Measurements from ENCODE around the gene KREMEN1. TPM values are rescaled to one million over a fixed set of nuclear protein-coding genes. Genes with fewer than 3 reads are reported as not detected.

KREMEN1 gene
- total RNA-seq, 1 experiment from 2014 or later, result 5.8 TPM

DNA sequence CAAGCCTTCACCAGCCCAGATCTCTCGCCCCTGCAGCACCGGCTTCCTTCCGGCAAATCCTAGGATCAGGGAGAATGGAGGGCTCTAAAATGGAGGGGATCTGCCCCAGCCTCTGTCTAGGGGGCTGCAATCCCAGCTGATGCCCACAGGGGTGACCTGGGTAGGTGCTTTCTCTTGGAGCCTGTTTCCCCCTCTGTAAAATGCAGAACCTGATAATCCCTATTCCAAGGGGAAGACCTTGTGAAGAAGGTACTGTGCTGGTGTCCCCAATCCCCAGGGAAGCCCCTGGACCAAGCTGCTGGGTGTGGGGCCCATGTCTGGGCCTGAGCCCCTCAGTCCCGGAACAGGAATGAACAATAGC is 135.6 kb downstream of the KREMEN1 start:
- peak; percentile 19; the same call in 1 of the 2 replicates for ATAC-seq
- H3K27ac Mint-ChIP-seq, result no peak overlapping the region
- no peak for DNase-seq (ENCODE audit: low spot score)
- peaks cover 16% of the 10 kb centered on the region for H3K4me1 Mint-ChIP-seq
- ChIA-PET POLR2A (interaction anchor here (0.5 kb wide), 1 partner anchor 167 kb away, joined by 8 read pairs; no protein-coding TSS in a partner anchor), CTCF (interaction anchor here (1.0 to 9.4 kb wide), 6 partner anchors 14 to 58 kb away, joined by 3 to 171 read pairs (median 4); no protein-coding TSS in a partner anchor)
- H3K27me3 Mint-ChIP-seq (ENCODE audit: low read depth), result peaks cover 9% of the 10 kb centered on the region
- H3K36me3 Mint-ChIP-seq, result no peaks in the 10 kb centered on the region
- no peak overlapping the region for H3K4me3 Mint-ChIP-seq
- no peak for TF ChIP-seq JUN (CRISPR knock-in tag; IDR thresholded peaks at IDR 0.05)
- TF ChIP-seq FOXJ3 (CRISPR knock-in tag; IDR thresholded peaks at IDR 0.05; ENCODE audit: borderline replicate concordance), result no peak
- TF ChIP-seq MXD4 (CRISPR knock-in tag; IDR thresholded peaks at IDR 0.05; ENCODE audit: borderline replicate concordance), result no peak
- no peak for TF ChIP-seq SP1 (CRISPR knock-in tag; conservative IDR thresholded peaks at IDR 0.05)
- no peaks in the 10 kb centered on the region for H3K9me3 Mint-ChIP-seq

GRCh38 chr22:29208879-29209623 is 136.2 kb downstream of the KREMEN1 start:
- no peak overlapping the region for H3K27ac Mint-ChIP-seq
- no peak for ATAC-seq
- POLR2A ChIA-PET, result no interaction called here
- peaks cover 9% of the 10 kb centered on the region for H3K27me3 Mint-ChIP-seq (ENCODE audit: low read depth)
- H3K36me3 Mint-ChIP-seq, result no peaks in the 10 kb centered on the region
- H3K4me3 Mint-ChIP-seq, result no peak overlapping the region
- CTCF ChIA-PET, result interaction anchor here (1.0 to 9.4 kb wide), 5 partner anchors 15 to 58 kb away, joined by 3 to 171 read pairs (median 5); no protein-coding TSS in a partner anchor
- H3K9me3 Mint-ChIP-seq, result no peaks in the 10 kb centered on the region
- TF ChIP-seq NR3C1 (CRISPR knock-in tag; conservative IDR thresholded peaks at IDR 0.05; ENCODE audit: low read depth), result no peak
- no peak for TF ChIP-seq CREM (CRISPR knock-in tag; IDR thresholded peaks at IDR 0.05)
- TF ChIP-seq, protein P1, sequence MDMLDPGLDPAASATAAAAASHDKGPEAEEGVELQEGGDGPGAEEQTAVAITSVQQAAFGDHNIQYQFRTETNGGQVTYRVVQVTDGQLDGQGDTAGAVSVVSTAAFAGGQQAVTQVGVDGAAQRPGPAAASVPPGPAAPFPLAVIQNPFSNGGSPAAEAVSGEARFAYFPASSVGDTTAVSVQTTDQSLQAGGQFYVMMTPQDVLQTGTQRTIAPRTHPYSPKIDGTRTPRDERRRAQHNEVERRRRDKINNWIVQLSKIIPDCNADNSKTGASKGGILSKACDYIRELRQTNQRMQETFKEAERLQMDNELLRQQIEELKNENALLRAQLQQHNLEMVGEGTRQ (CRISPR knock-in tag; IDR thresholded peaks at IDR 0.05), result no peak
- TF ChIP-seq ZNF396 (CRISPR knock-in tag; IDR thresholded peaks at IDR 0.05; ENCODE audit: borderline replicate concordance), result no peak
- no peak for TF ChIP-seq ZNF671 (CRISPR knock-in tag; IDR thresholded peaks at IDR 0.05)
- no peak for TF ChIP-seq ZNF121 (CRISPR knock-in tag; IDR thresholded peaks at IDR 0.05)
- no peak for TF ChIP-seq TCF7 (CRISPR knock-in tag; IDR thresholded peaks at IDR 0.05; ENCODE audit: low read depth)
- DNase-seq (ENCODE audit: low spot score), result no peak
- H3K4me1 Mint-ChIP-seq, result peaks cover 16% of the 10 kb centered on the region

GRCh38 chr22:29209624-29209929 is 136.7 kb downstream of the KREMEN1 start:
- H3K4me3 Mint-ChIP-seq, result no peak overlapping the region
- DNase-seq (ENCODE audit: low spot score), result no peak
- peaks cover 16% of the 10 kb centered on the region for H3K4me1 Mint-ChIP-seq
- CTCF ChIA-PET, result interaction anchor here (1.0 to 9.4 kb wide), 4 partner anchors 19 to 57 kb away, joined by 3 to 171 read pairs (median 6); no protein-coding TSS in a partner anchor
- peak; percentile 27 for ATAC-seq
- no peaks in the 10 kb centered on the region for H3K9me3 Mint-ChIP-seq
- peaks cover 8% of the 10 kb centered on the region for H3K27me3 Mint-ChIP-seq (ENCODE audit: low read depth)
- POLR2A ChIA-PET, result no interaction called here
- H3K27ac Mint-ChIP-seq, result no peak overlapping the region
- H3K36me3 Mint-ChIP-seq, result no peaks in the 10 kb centered on the region
- TF ChIP-seq MXD4 (CRISPR knock-in tag; IDR thresholded peaks at IDR 0.05; ENCODE audit: borderline replicate concordance) (no peak), IRF1 (CRISPR knock-in tag; IDR thresholded peaks at IDR 0.05) (no peak), KAT7 (CRISPR knock-in tag; IDR thresholded peaks at IDR 0.05; ENCODE audit: borderline replicate concordance) (no peak), CBFB (CRISPR knock-in tag; IDR thresholded peaks at IDR 0.05; ENCODE audit: low read depth) (no peak), ZNF138 (CRISPR knock-in tag; conservative IDR thresholded peaks at IDR 0.05) (no peak), ZNF121 (CRISPR knock-in tag; IDR thresholded peaks at IDR 0.05) (no peak), NFE2L1 (CRISPR knock-in tag; IDR thresholded peaks at IDR 0.05) (no peak), ZNF219 (CRISPR knock-in tag; IDR thresholded peaks at IDR 0.05; ENCODE audit: borderline replicate concordance) (no peak), ZBTB43 (CRISPR knock-in tag; IDR thresholded peaks at IDR 0.05) (no peak), ZBTB21 (CRISPR knock-in tag; IDR thresholded peaks at IDR 0.05; ENCODE audit: borderline replicate concordance) (no peak), EMX1 (CRISPR knock-in tag; IDR thresholded peaks at IDR 0.05) (no peak), FOXJ3 (CRISPR knock-in tag; IDR thresholded peaks at IDR 0.05; ENCODE audit: borderline replicate concordance) (no peak)
- TF ChIP-seq, protein P2, sequence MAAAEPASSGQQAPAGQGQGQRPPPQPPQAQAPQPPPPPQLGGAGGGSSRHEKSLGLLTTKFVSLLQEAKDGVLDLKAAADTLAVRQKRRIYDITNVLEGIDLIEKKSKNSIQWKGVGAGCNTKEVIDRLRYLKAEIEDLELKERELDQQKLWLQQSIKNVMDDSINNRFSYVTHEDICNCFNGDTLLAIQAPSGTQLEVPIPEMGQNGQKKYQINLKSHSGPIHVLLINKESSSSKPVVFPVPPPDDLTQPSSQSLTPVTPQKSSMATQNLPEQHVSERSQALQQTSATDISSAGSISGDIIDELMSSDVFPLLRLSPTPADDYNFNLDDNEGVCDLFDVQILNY (CRISPR knock-in tag; IDR thresholded peaks at IDR 0.05), result no peak
- TF ChIP-seq, protein P3, sequence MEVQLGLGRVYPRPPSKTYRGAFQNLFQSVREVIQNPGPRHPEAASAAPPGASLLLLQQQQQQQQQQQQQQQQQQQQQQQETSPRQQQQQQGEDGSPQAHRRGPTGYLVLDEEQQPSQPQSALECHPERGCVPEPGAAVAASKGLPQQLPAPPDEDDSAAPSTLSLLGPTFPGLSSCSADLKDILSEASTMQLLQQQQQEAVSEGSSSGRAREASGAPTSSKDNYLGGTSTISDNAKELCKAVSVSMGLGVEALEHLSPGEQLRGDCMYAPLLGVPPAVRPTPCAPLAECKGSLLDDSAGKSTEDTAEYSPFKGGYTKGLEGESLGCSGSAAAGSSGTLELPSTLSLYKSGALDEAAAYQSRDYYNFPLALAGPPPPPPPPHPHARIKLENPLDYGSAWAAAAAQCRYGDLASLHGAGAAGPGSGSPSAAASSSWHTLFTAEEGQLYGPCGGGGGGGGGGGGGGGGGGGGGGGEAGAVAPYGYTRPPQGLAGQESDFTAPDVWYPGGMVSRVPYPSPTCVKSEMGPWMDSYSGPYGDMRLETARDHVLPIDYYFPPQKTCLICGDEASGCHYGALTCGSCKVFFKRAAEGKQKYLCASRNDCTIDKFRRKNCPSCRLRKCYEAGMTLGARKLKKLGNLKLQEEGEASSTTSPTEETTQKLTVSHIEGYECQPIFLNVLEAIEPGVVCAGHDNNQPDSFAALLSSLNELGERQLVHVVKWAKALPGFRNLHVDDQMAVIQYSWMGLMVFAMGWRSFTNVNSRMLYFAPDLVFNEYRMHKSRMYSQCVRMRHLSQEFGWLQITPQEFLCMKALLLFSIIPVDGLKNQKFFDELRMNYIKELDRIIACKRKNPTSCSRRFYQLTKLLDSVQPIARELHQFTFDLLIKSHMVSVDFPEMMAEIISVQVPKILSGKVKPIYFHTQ (CRISPR knock-in tag; IDR thresholded peaks at IDR 0.05), result no peak
- TF ChIP-seq, protein P4, sequence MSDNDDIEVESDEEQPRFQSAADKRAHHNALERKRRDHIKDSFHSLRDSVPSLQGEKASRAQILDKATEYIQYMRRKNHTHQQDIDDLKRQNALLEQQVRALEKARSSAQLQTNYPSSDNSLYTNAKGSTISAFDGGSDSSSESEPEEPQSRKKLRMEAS (CRISPR knock-in tag; IDR thresholded peaks at IDR 0.05), result no peak

All from WTC11 (cell line).